Astrocyte (in vitro differentiated cells and primary cell): Measurements from ENCODE around the gene KHSRP.

Source experiments
- CTCF ChIP-seq: IDR thresholded peaks from 2 replicates; pipeline ENCODE4 v1.5.1; 2011; ENCODE audit warnings: low read depth, mild to moderate bottlenecking, inconsistent platforms, low read length, moderate library complexity; ENCODE audit not compliant: insufficient read depth
- EZH2 ChIP-seq: IDR thresholded peaks from 2 replicates; pipeline ENCODE4 v1.6.1; 2012; ENCODE audit warnings: mild to moderate bottlenecking, low read length, inconsistent platforms; ENCODE audit not compliant: insufficient read depth

GRCh38 chr19:6452899-6453298 lies 28.3 kb upstream of the KHSRP start:
- TF ChIP-seq CTCF (no peak), EZH2 (no peak)
